SKM-1 (cell line): ENCODE results near the gene SSX2.
"Not testable (repeated sequence)": the region's sequence is repeated elsewhere in the genome, so short reads cannot be mapped to it uniquely, and the experiment has no call there.

Source experiments
- DNase-seq: peaks from one replicate; lab custom pipeline; 2025; ENCODE audit not compliant: unreplicated experiment; lab: John Stamatoyannopoulos, UW

The SSX2 gene, protein sequence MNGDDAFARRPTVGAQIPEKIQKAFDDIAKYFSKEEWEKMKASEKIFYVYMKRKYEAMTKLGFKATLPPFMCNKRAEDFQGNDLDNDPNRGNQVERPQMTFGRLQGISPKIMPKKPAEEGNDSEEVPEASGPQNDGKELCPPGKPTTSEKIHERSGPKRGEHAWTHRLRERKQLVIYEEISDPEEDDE

DNA sequence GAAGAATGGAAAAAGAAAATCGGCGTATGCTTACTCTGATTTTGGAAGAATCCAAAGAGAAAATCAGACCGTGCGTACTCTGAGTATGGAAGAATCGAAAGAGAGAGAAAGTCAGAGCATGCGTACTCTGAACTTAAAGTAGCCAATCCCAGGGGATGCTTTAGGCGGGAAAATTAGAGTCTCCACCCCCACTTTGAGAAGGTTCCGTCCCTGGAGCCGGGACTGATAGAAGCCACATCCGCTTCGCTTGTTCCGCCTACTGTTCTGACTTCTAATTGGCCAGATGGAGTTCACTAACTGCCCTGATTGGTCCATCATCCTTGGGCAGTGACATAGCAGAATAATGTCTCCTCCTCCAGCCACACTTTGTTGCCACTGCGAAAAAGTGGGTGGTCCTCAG, at the start of gene SSX2:
Gene SSX2 (minus strand): TSS at position 101 of the 400 bp plus-strand sequence. CDS start 1,429 bp downstream, outside the sequence.
- not testable (repeated sequence) for DNase-seq

DNA sequence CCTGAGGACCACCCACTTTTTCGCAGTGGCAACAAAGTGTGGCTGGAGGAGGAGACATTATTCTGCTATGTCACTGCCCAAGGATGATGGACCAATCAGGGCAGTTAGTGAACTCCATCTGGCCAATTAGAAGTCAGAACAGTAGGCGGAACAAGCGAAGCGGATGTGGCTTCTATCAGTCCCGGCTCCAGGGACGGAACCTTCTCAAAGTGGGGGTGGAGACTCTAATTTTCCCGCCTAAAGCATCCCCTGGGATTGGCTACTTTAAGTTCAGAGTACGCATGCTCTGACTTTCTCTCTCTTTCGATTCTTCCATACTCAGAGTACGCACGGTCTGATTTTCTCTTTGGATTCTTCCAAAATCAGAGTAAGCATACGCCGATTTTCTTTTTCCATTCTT, 44.0 kb upstream of the SSX2 start, which contains the start of gene SSX2B:
Gene SSX2B (plus strand): TSS at position 301 of the 400 bp plus-strand sequence. CDS start 1,429 bp downstream, outside the sequence.
- DNase-seq: not testable (repeated sequence)

DNA sequence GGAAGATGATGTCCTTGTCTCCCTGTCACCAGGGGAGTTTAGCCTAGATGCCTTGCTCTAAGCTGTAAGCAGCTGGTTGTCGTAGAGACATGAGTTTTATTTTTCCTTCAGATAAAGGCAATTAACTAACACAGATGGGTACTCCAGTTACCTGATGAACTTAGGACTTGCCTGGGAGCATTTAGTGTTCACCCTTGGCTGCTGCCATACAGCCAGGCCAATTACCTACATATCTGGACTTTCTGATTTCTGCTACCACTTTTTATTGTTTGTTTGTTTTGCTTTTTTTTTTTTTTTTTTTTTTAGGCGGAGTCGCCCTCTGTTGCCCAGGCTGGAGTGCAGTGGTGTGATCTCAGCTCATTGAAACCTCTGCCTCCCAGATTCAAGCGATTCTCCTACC, 14.9 kb downstream of the SSX2 start:
- not testable (repeated sequence) for DNase-seq

DNA sequence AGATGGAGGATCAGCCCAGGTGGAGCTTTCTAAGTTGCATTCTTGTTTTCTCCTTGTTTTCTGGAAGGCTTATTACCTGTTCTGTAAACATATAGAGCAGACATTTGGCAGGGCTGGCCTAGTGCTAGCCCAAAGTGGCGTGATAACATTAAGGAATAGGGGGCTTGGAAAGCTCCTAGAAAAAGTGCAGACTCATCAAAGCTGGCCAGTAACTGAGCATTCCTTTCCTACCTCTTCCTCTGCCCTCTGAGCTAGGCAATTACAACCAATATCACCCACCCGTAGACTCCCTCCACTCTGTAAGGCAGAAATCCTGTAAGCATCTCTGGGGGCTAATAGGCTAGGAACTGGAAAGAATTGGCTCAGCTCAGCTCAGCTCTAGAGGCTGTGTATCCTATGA, 44.8 kb downstream of the SSX2 start:
- DNase-seq: not testable (repeated sequence)

DNA sequence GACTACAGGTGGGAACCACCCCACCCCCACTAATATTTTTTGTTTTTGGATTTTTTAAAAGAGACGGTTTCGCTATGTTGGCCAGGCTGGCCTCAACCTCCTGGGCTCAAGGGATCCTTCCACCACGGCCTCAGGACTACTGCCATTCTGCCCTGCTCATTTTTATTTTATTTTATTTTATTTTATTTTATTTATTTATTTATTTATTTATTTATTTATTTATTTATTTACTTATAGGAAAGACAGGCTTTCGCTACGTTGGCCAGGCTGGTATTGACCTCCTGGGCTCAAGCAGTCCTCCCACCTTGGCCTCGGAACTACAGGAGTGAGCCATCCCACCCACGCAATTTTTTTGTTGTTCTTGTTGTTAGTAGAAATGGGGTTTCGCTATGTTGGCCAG, 51.5 kb downstream of the SSX2 start:
- DNase-seq: not testable (repeated sequence)

DNA sequence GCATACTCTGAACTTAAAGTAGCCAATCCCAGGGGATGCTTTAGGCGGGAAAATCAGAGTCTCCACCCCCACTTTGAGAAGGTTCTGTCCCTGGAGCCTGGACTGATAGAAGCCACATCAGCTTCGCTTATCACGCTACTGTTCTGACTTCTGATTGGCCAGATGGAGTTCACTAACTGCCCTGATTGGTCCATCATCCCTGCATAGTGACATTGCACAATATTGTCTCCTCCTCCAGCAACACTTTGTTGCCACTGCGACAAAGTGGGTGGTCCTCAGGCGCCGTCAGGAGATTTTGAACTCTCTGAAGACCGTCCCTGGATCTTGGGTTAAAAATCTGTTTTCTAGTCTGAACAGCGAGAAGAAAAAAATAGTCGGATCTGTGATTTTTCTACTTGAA, 52.2 kb downstream of the SSX2 start, which contains the start of gene SSX7:
Gene SSX7 (minus strand): TSS at position 101 of the 400 bp plus-strand sequence. CDS start 1,428 bp downstream, outside the sequence.
- not testable (repeated sequence) for DNase-seq

DNA sequence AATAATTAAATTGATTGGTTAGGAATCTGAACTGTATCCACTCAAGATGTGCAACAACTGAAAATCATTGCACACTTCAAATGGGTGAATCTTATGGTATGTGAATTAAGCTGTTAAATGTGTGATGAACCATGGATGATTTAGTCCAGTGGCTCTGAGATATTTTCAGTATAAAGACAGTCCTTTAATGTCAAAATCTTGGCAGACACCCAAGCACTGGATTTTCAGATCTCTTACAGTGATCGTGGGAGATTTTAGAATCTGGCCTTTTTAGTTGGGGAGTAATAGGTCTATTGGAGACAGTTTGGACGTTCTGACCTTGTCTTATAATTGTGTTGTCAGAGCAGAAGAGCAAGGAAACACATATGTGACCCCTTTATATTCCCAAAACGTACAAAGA, 56.3 kb downstream of the SSX2 start:
- not testable (repeated sequence) for DNase-seq

DNA sequence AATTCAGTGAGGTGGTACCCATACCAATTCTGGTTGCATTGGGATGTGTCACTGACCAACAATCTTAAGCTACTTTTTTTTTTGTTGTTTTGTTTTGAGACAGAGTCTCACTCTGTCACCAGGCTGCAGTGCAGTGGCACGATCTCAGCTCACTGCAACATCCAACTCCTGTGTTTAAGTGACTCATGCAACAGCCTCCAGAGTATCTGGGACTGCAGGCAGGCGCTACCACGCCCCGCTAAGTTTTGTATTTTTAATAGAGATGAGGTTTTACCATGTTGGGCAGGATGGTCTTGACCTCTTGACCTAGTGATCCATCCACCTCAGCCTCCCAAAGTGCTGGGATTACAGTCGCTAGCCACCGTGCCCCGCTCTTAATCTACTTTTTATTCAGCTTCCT, 58.0 kb downstream of the SSX2 start:
- DNase-seq: not testable (repeated sequence)
